GM12878 (cell line): ENCODE measurements around the gene CD164L2.

ENCODE experiments used
- ATF3 ChIP-seq: IDR thresholded peaks from 2 replicates; pipeline ENCODE4 v1.6.1; 2011; ENCODE audit warnings: low read depth, mild to moderate bottlenecking, low read length, moderate library complexity, borderline replicate concordance; ENCODE audit errors: extremely low read depth
- CEBPB ChIP-seq, 2 experiments: fragments of 150-350 bp in 1 of 2; IDR thresholded peaks; 2 replicates each; pipeline ENCODE4 v1.6.1; 2012 to 2014; ENCODE audit warnings: low read depth in 2 of 2, low read length in 2 of 2, borderline replicate concordance in 1 of 2, inconsistent platforms in 1 of 2
- CTCF ChIP-seq, 3 experiments: IDR thresholded peaks in 2 of 3; conservative IDR thresholded peaks in 1 of 3; 2 replicates each; pipeline ENCODE4 v1.5.1; 2011; ENCODE audit warnings: low read depth in 3 of 3, low read length in 3 of 3, mild to moderate bottlenecking in 3 of 3, control low read depth in 2 of 3, moderate library complexity in 2 of 3, inconsistent platforms in 1 of 3, mixed read lengths in 1 of 3; ENCODE audit not compliant: control insufficient read depth in 2 of 3, insufficient read depth in 1 of 3; ENCODE audit errors: extremely low read depth in 1 of 3
- DPF2 ChIP-seq: fragments of 450-650 bp; IDR thresholded peaks from 2 replicates; pipeline ENCODE4 v1.6.1; 2017; ENCODE audit warnings: mild to moderate bottlenecking
- E2F4 ChIP-seq: IDR thresholded peaks from 2 replicates; pipeline ENCODE4 v1.6.1; 2012; ENCODE audit warnings: low read depth, low read length, improper control_type of control experiment
- ELK1 ChIP-seq: IDR thresholded peaks from 2 replicates; pipeline ENCODE4 v1.6.1; 2012; ENCODE audit warnings: low read depth, low read length, improper control_type of control experiment
- EP300 ChIP-seq, 2 experiments: fragments of 150-350 bp in 1 of 2; IDR thresholded peaks; 2 replicates each; pipeline ENCODE4 v1.6.1; 2011 to 2012; ENCODE audit warnings: low read depth in 2 of 2, low read length in 2 of 2, borderline replicate concordance in 1 of 2, improper control_type of control experiment in 1 of 2, inconsistent platforms in 1 of 2; ENCODE audit not compliant: control insufficient read depth in 1 of 2
- ESRRA ChIP-seq: IDR thresholded peaks from 2 replicates; pipeline ENCODE4 v1.6.1; 2012; ENCODE audit warnings: mild to moderate bottlenecking, low read length, improper control_type of control experiment
- IRF3 ChIP-seq: fragments of 450-650 bp; IDR thresholded peaks from 2 replicates; pipeline ENCODE4 v1.6.1; 2014; ENCODE audit warnings: mild to moderate bottlenecking
- LARP7 ChIP-seq: fragments of 450-650 bp; IDR thresholded peaks from 2 replicates; pipeline ENCODE4 v1.6.1; 2017; ENCODE audit warnings: mild to moderate bottlenecking
- POLR2A ChIP-seq: IDR thresholded peaks from 2 replicates; pipeline ENCODE4 v1.6.1; 2011; ENCODE audit warnings: low read depth, mild to moderate bottlenecking, low read length
- POLR2AphosphoS5 ChIP-seq: IDR thresholded peaks from 2 replicates; pipeline ENCODE4 v1.6.1; 2011; ENCODE audit warnings: mild to moderate bottlenecking, low read length, inconsistent platforms
- RB1 ChIP-seq: fragments of 450-650 bp; formaldehyde crosslinking; IDR thresholded peaks from 2 replicates; pipeline ENCODE4 v1.6.1; 2017; ENCODE audit warnings: mild to moderate bottlenecking, borderline replicate concordance
- YY1 ChIP-seq: IDR thresholded peaks from 2 replicates; pipeline ENCODE4 v1.6.1; 2011; ENCODE audit warnings: low read depth, mild to moderate bottlenecking, low read length

- no peak for TF ChIP-seq LARP7
- TF ChIP-seq EP300 (IDR thresholded peaks at IDR 0.05; ENCODE audit: borderline replicate concordance in 1 of 2, control insufficient read depth in 1 of 2, low read depth in 2 of 2, low read length in 2 of 2), result no peak
- TF ChIP-seq ESRRA, result no peak
- TF ChIP-seq E2F4, result no peak
- no peak for TF ChIP-seq POLR2AphosphoS5
- TF ChIP-seq CTCF (IDR thresholded peaks at IDR 0.05 in 2 of 3, conservative IDR thresholded peaks at IDR 0.05 in 1 of 3; ENCODE audit: control insufficient read depth in 2 of 3, extremely low read depth in 1 of 3, insufficient read depth in 1 of 3, low read depth in 3 of 3, low read length in 3 of 3), result no peak
- TF ChIP-seq CEBPB (IDR thresholded peaks at IDR 0.05; ENCODE audit: borderline replicate concordance in 1 of 2, low read depth in 2 of 2, low read length in 2 of 2), result no peak
- no peak for TF ChIP-seq RB1
- no peak for TF ChIP-seq YY1
- TF ChIP-seq POLR2A, result 0 out of 2 replicates have a peak, but pooled peaks have one; percentile 21
- TF ChIP-seq DPF2, result no peak
- no peak for TF ChIP-seq IRF3
- no peak for TF ChIP-seq ELK1
- TF ChIP-seq ATF3, result no peak
Observed at GRCh38 chr1:27406362-27406680, 23.2 kb upstream of the CD164L2 start.
